Erythroblast (primary cell): Measurements from ENCODE around the gene LTC4S.

ENCODE experiments used
- GATA1 ChIP-seq: IDR thresholded peaks from 2 replicates; pipeline ENCODE4 v1.6.1; 2011; ENCODE audit warnings: low read depth, mild to moderate bottlenecking, control low read depth, low read length, moderate library complexity
- POLR2A ChIP-seq: IDR thresholded peaks from 2 replicates; pipeline ENCODE4 v1.6.1; 2011; ENCODE audit warnings: mild to moderate bottlenecking, low read length

GRCh38 chr5:179767496-179768100, 26.2 kb upstream of the LTC4S start:
- TF ChIP-seq POLR2A (no peak), GATA1 (no peak)
